ENCODE results near the gene PPP4R3B. TPM values are rescaled to one million over a fixed set of nuclear protein-coding genes. Genes with fewer than 3 reads are reported as not detected.
"Not testable (repeated sequence)": the region's sequence is repeated elsewhere in the genome, so short reads cannot be mapped to it uniquely, and the experiment has no call there.

The PPP4R3B gene
- total RNA-seq, 1 donor = 57.1 TPM

GRCh38 chr2:55553321-55553720, 64.1 kb downstream of the PPP4R3B start:
- no peak for DNase-seq (ENCODE audit: low read depth)
- no peak for TF ChIP-seq CTCF (IDR thresholded peaks at IDR 0.05; ENCODE audit: insufficient read depth, low read length)
- H3K4me3 ChIP-seq (ENCODE audit: low read depth, low read length) = no peak overlapping the region

GRCh38 chr2:55550368-55551102, 66.9 kb downstream of the PPP4R3B start:
- DNase-seq (ENCODE audit: low read depth) = peak; percentile 89
- no peak for TF ChIP-seq CTCF (IDR thresholded peaks at IDR 0.05; ENCODE audit: insufficient read depth, low read length)
- H3K4me3 ChIP-seq (ENCODE audit: low read depth, low read length) = no peak overlapping the region

- H3K4me3 ChIP-seq (ENCODE audit: low read depth, low read length); DNase-seq (ENCODE audit: low read depth): not testable (repeated sequence)
Measured at GRCh38 chr2:55547679-55548078, 69.7 kb downstream of the PPP4R3B start.

GRCh38 chr2:55547001-55547400, 70.4 kb downstream of the PPP4R3B start:
- no peak for DNase-seq (ENCODE audit: low read depth)
- TF ChIP-seq CTCF (IDR thresholded peaks at IDR 0.05; ENCODE audit: insufficient read depth, low read length) = no peak
- no peak overlapping the region for H3K4me3 ChIP-seq (ENCODE audit: low read depth, low read length)

- H3K4me3 ChIP-seq (ENCODE audit: low read depth, low read length) = no peak overlapping the region
- DNase-seq (ENCODE audit: low read depth) = no peak
- no peak for TF ChIP-seq CTCF (IDR thresholded peaks at IDR 0.05; ENCODE audit: insufficient read depth, low read length)
Measured at GRCh38 chr2:55530539-55531081, 86.8 kb downstream of the PPP4R3B start.

GRCh38 chr2:55526174-55526573, 91.2 kb downstream of the PPP4R3B start:
- no peak for DNase-seq (ENCODE audit: low read depth)
- no peak for TF ChIP-seq CTCF (IDR thresholded peaks at IDR 0.05; ENCODE audit: insufficient read depth, low read length)
- H3K4me3 ChIP-seq (ENCODE audit: low read depth, low read length) = no peak overlapping the region

GRCh38 chr2:55524884-55525437, 92.5 kb downstream of the PPP4R3B start:
- TF ChIP-seq CTCF (IDR thresholded peaks at IDR 0.05; ENCODE audit: insufficient read depth, low read length) = no peak
- DNase-seq (ENCODE audit: low read depth) = no peak
- no peak overlapping the region for H3K4me3 ChIP-seq (ENCODE audit: low read depth, low read length)

All from fibroblast of the aortic adventitia (primary cell).